ENCODE measurements around the gene STK11IP.

The STK11IP gene

DNA sequence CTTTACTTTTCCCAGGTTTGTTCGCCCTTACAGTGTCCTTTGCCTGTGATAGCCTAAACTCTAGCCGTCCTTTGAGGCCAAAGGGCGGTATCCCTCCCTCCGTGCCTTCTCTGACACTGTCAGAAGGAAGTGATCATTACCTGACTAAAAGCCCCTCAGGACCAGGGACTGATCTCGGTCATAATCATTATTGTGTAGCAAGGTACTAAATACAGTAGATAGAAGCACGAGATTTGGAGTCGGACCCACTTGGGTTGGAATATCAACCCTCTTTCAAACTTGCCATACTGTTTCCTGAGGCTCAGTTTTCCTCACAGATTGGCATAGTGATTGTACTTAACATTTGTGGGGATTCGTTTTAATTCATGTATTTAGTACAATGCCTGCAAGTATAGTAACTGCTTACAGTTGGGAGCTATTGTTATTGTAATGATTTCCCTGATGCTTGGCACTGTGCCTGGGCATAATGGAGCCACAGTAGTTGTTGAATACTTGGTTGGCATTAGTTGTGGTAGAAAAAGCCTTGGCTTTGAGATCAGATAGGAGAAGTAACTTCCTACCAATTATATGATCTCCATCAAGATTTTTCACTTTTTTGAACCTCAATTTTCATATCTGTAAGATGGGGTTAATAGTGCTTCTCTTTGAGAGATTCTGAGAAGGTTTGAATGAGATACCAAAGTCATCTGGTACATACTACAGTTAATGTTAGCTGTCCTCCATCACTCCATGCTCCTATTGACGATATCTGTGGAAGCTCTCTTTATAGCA lies 836 bp downstream of the STK11IP start:
- TF ChIP-seq, protein P1, sequence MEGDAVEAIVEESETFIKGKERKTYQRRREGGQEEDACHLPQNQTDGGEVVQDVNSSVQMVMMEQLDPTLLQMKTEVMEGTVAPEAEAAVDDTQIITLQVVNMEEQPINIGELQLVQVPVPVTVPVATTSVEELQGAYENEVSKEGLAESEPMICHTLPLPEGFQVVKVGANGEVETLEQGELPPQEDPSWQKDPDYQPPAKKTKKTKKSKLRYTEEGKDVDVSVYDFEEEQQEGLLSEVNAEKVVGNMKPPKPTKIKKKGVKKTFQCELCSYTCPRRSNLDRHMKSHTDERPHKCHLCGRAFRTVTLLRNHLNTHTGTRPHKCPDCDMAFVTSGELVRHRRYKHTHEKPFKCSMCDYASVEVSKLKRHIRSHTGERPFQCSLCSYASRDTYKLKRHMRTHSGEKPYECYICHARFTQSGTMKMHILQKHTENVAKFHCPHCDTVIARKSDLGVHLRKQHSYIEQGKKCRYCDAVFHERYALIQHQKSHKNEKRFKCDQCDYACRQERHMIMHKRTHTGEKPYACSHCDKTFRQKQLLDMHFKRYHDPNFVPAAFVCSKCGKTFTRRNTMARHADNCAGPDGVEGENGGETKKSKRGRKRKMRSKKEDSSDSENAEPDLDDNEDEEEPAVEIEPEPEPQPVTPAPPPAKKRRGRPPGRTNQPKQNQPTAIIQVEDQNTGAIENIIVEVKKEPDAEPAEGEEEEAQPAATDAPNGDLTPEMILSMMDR (IDR thresholded peaks at IDR 0.05; ENCODE audit: insufficient read depth, low read depth, low read length, missing control alignments): no peak
- DNase-seq (ENCODE audit: low read depth): no peak

DNA sequence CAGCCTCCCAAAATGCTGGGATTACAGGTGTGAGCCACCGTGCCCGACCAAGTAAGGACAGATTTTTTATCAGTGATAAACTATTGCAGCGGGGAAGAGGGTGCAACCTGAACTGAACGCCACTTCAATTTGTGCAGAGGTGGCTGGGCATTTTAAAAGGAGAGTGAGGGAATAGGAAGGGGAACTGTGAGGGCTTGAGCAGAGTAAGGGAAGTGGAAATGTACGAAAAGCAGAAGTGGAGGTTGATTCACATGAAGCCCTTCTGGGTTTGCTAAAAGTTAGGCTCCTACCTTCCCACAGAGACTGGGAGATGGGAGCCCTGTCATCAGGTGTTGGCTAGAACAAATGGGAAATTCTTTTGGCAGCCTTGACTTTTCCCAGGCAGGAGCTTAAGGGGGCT lies 6.1 kb downstream of the STK11IP start:
- DNase-seq (ENCODE audit: low read depth): no peak
- no peak overlapping the region for H3K4me3 ChIP-seq (ENCODE audit: low read depth, low read length)
- TF ChIP-seq, protein P1 (IDR thresholded peaks at IDR 0.05; ENCODE audit: insufficient read depth, low read depth, low read length, missing control alignments): no peak

More for the DNA sequence above, 836 bp downstream of the STK11IP start:
- H3K4me3 ChIP-seq (ENCODE audit: low read depth, low read length): peak overlapping the region; percentile 81

DNA sequence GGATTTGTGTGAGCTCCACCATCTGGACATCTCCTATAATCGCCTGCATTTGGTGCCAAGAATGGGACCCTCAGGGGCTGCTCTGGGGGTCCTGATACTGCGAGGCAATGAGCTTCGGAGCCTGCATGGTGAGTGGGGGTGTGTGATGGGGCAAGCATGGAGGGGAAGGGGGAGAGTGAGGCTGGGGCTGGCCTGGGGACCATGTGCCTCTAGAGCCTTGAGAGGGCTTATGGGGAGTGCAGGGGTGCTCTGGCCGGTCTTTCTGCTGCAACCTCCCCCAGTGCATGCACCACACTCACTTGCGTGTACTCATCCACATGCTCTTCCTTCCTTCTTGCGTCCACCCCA lies 7.9 kb downstream of the STK11IP start:
- no peak overlapping the region for H3K4me3 ChIP-seq (ENCODE audit: low read depth, low read length)
- TF ChIP-seq, protein P1 (IDR thresholded peaks at IDR 0.05; ENCODE audit: insufficient read depth, low read depth, low read length, missing control alignments): no peak
- DNase-seq (ENCODE audit: low read depth): no peak

DNA sequence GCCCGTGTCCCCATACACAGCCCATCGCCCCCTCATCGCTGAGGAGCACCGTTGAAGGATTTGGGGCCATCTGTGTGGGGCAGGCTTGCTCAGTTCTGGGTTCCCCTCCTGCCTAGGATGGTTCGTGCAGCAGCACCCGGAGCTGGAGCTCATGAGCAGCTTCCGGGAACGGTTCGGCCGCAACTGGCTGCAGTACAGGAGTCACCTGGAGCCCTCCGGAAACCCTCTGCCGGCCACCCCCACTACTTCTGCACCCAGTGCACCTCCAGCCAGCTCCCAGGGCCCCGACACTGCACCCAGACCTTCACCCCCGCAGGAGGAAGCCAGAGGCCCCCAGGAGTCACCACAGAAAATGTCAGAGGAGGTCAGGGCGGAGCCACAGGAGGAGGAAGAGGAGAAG lies 10.3 kb downstream of the STK11IP start:
- no peak overlapping the region for H3K4me3 ChIP-seq (ENCODE audit: low read depth, low read length)
- TF ChIP-seq, protein P1 (IDR thresholded peaks at IDR 0.05; ENCODE audit: insufficient read depth, low read depth, low read length, missing control alignments): no peak
- no peak for DNase-seq (ENCODE audit: low read depth)

DNA sequence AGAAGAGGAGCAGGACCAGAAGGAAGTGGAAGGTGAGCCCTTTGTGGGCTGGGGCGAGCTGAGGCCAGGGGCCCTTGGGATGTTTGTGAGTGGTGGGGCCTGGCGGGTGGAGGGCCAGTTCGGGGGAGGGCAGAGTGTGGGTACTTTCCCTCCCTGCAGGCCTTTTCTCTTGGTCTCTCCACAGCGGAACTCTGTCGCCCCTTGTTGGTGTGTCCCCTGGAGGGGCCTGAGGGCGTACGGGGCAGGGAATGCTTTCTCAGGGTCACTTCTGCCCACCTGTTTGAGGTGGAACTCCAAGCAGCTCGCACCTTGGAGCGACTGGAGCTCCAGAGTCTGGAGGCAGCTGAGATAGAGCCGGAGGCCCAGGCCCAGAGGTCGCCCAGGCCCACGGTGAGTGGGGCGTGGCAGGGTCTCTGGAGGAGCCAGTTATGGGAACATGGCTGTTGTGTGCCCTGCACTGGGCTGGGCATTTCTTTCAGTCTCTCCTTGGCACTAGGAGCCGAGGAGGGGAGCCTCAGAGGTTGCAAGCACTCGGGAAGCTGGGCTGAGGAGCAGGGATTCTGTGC lies 10.8 kb downstream of the STK11IP start:
- no peak overlapping the region for H3K4me3 ChIP-seq (ENCODE audit: low read depth, low read length)
- no peak for DNase-seq (ENCODE audit: low read depth)
- TF ChIP-seq, protein P1 (IDR thresholded peaks at IDR 0.05; ENCODE audit: insufficient read depth, low read depth, low read length, missing control alignments): no peak

DNA sequence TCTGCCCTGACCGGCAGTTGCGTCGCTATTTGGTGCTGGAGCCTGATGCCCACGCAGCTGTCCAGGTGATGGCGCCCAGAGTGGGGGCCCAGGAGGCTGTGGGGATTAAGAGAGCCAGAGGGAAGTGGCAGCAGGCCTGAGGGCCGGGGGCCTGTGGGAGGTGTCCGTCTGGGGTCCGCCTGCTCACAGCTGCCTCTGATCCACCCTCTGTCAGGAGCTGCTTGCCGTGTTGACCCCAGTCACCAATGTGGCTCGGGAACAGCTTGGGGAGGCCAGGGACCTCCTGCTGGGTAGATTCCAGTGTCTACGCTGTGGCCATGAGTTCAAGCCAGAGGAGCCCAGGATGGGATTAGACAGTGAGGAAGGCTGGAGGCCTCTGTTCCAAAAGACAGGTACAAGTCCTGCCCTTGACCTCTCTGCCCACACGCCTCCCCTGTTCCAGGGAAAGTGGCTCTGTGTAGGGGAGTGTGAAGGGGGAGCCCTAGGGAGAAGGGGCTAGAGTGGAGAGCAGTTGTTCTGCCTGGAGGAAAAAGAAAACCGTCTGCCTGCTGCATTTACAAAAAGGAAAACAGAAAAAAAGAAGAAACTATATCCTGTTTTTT lies 11.6 kb downstream of the STK11IP start:
- H3K4me3 ChIP-seq (ENCODE audit: low read depth, low read length): no peak overlapping the region
- TF ChIP-seq, protein P1 (IDR thresholded peaks at IDR 0.05; ENCODE audit: insufficient read depth, low read depth, low read length, missing control alignments): no peak
- DNase-seq (ENCODE audit: low read depth): no peak

Data from GM12865 (cell line).